GM19328 (cell line): ENCODE results near the gene SAMD4B.

Experiments used
- ATAC-seq: cut with Tn5 transposase; IDR thresholded peaks from one replicate; pipeline ENCODE4 v1.9.1; 2021; ENCODE audit warnings: mild to moderate bottlenecking, moderate library complexity; ENCODE audit not compliant: unreplicated experiment

SAMD4B gene

DNA sequence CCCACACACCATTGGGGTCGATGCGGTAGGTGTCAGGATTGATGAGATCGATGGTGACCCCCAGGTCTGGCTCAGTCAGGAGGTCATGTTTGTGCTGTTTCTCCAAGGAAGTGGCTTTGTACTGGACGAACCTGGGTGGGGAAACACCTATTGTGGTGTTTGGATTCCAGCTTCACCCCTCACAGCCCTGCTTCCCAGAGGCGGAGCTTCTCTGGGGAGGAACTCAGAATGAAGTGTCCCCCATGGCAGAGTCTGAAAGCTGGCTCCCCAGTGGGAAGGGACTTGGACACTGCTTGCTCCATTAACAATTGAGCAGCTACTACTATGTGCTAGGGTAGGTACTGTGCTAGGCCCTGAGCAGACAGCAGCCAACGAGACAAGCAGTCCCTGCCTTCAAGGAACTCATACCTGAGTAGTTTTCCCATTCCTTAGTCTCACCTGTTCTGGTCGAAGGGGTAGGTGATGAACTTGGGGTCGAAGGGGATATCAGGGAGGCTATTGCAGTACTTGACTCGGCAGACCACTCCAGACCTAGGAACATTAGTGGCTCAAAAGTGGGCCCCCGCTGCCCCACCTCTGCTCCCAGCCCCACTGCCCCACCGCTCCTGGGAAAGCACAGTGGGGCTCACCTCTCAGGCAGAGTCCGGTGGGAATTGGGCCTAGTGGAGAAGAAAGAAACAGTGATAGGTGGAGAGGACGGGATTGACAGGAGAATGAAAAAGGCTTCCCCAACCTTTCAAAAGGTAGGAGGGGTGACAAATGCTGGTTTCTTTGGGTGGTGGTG lies 47.6 kb downstream of the SAMD4B start:
- no peak for ATAC-seq

DNA sequence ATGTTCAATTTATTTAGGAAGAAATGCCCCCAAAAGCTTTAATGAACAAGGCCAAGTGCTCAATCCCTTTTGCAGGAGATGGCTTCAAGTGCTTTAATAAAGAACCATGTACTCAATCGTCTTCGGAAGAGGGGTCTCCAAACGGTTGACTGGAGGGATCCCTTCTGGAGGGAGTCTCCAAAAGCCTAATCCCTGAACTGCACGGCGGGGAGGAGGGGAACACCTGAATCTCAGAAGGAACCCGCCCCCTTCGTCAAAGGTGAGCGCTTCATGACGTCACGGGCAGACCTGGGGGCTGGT lies 48.2 kb downstream of the SAMD4B start:
- no peak for ATAC-seq

GRCh38 chr19:39390751-39391437 lies 48.7 kb downstream of the SAMD4B start, which contains the start of the genes MED29 and PAF1:
MED29 (plus strand) TSS chr19:39391378; CDS start chr19:39391423, 45 bp downstream.
PAF1 (minus strand) TSS chr19:39391106; CDS start chr19:39390864, 242 bp downstream.
- ATAC-seq: peak; percentile 84

DNA sequence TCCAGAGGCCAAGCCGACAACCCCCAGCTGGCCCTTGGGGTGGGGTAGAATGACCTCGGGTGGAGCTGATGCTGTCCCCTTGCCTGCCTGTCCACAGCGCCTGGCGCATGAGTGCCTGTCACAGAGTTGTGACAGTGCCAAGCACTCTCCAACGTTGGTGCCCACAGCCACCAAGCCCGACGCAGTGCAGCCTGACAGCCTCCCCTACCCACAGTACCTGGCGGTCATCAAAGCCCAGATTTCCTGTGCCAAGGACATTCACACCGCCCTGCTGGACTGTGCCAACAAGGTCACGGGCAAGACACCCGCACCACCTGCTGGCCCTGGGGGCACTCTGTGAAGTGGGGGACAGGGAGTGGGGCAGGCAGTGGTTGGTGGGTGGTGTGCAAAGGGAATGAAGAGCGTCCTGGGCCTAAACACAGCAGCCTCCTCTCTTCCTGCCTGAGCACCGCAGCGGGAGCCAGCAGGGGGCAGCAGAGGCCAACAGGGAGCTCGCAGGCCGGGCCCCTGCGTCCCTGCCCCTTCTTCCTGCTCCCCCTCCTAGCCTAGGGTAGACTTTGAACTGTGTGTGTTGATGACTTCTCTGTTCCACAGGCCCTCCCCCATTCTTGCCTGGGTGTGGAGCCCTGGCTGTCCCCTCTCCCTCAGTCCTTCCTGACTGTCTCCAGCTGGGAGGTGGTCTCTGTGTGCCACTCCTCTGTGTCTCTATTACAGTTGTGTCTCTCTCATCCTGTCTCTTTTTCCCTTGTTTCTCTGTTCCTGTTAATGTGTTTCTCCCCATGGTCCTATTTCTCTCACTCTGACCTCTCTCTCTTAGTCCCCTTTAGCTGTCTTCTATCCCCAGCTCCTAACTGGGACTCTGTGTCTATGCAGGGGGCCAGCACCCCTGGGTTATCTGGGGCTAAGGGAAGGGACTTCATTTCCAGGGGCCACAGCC lies 55.4 kb downstream of the SAMD4B start:
- no peak for ATAC-seq

GRCh38 chr19:39398297-39398864 lies 56.2 kb downstream of the SAMD4B start:
- ATAC-seq: no peak

- ATAC-seq: no peak
Measured at GRCh38 chr19:39399668-39400050, 57.4 kb downstream of the SAMD4B start.

DNA sequence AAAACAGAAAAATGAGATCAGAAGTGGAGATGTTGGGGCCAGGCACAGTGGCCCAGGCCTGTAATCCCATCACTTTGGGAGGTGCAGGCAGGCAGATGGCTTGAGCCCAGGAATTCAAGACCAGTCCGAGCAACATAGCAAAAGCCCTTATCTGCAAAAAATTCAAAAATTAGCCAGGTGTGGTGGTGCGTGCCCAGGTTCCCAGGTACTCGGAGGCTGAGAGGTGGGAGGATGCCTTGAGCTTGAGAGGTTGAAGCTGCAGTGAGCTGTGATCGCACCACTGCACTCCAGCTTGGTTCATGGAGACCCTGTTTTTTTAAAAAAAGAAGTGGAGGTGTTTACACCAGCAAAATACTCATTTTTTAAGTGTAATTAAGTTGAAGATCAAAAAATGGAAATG lies 57.8 kb downstream of the SAMD4B start:
- no peak for ATAC-seq

- no peak for ATAC-seq
Measured at GRCh38 chr19:39401070-39401548, 58.9 kb downstream of the SAMD4B start.

DNA sequence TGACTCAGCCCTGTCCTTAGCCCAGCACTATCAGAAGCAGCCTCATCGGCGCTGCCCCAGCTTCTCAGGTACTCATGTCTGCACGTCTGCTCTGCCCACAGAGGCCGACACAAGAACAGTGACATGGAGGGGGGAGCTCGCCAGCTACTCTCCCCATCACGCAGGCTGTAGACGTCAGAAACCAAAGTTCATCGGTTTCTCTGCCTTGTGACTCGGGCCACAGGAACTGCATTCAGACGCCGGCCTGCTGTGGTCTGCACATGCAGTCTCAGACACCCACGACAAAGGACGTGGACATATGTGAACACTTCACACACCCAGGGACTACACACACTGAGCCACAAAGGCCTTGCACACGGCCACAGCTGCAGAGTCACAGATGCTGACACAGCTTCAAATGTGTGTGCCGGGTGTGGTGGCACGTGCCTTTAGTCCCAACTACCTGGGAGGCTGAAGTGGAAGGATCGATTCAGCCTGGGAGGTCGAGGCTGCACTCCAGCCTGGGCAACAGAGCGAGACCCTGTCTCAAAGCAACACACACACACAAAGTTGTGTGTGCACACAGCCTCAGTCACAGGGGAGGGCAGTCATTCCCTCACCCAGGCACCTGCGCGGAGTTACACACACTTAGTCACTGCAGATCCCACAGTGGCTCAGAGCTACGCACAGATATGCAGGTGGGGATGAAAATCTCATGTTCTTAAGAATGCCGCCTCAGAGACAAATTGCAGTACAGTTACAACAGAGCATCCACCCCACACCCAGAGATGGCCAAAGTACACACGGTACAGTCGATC lies 59.5 kb downstream of the SAMD4B start:
- ATAC-seq: no peak

GRCh38 chr19:39402346-39403300 lies 60.4 kb downstream of the SAMD4B start:
- ATAC-seq: no peak

DNA sequence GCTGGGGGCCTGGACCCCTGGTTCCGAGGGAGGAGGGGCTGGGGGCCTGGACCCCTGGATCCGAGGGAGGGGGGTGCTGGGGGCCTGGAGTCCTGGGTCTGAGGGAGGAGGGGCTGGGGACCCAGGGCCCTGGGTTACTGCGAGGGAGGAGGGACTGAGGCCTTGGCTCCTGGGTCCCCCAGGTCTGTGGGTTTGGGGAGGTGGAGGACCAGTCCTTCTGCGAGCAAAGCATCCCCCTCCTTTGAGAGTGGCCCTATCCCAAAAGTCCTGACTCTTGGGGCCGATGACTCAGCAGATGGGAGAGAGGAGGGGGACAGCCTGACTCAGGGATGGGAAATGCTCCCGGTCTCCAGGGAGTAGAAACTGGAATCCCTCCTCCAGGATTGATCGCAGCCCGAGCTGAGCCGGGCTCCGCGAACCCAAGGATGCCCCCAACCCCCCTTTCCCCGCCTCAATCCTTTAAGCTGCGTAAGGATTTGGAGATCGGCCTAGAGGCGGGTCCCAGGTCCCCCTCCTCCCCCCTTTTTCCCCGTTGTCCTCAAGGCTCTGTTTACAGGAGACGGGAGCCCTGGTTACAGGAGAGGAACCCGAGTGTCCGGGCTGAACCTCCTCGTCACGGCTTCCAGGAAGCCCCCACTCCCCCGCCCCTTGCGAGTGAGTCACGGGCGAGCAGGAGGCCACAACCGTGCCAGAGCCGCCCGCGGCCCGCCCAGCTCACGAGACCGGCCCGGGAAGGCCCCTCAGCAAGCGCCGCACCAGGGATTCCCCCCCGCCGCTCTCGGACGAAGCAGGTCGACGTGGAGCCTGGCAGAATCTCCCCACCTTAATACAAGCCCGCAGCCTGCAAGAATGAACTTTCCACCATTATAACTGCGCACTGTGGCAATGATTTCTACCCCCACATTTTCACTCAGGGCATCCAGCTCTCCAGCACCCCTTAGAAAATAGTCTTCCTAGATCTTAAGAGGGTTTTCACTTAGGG lies 61.4 kb downstream of the SAMD4B start:
- ATAC-seq: no peak

DNA sequence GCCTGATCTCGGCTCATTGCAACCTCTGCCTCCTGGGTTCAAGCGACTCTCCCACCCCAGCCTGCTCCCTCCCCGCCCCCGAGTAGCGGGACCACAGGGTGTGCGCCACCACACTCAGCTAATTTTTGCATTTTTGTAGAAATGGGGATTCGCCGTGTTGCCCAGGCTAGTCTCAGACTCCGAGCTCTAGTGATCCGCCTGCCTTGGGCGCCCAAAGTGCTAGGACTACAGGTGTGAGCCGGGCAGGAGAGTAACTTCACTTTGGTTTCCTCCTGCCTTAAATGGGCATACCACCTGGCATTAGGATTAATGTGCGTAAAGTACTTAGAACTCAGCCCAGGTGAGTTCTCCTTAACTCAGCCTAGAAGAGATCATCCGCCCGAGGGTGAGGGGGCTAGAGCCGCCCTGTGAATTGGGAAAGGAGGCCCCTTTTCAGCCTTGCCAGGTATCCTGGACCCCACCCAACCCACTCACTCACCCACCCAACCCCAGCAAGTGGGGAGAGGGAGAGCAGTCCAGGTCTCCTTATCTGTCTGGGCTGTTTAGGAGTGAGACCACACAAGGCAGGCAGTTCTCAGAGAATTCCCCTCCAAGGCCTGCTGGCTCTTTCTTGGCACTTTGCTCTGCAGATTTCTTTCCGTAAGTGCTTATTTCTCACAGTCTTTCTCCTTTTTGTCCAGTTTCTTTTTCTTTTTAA lies 63.2 kb downstream of the SAMD4B start:
- ATAC-seq: no peak

DNA sequence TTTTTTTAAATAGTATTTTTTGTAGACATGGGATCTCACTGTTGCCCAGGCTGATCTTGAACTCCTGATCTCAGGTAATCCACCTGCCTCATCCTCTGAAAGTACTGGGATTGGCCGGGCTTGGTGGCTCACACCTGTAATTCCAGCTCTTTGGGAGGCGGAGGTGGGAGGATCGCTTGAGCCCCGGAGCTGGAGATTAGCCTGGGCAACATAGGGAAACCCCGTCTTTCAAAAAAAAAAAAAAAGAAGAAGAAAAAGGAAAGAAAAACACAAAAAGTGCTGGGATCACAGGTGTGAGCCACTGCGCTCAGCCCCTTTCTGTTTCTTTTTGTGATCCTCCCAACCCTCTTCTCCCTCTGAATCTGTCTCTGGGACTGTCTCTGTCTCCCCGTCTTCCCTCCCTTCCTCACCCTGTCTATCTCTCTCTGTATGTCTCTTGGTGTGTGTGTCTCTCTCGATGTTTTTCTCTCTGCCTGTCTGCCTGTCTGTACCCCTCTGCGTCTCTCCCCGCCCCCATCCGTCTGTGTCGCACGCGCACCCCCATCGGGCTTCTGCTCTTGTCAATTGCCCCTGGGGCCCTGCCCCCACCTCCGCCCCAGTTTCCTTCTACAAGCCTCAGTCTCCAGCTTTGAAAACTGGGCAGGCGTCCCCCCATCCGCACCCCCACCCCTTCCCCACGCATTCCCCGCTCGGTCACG lies 63.9 kb downstream of the SAMD4B start:
- no peak for ATAC-seq

- ATAC-seq: no peak
Measured at GRCh38 chr19:39406656-39407409, 64.6 kb downstream of the SAMD4B start, which contains the start of gene ZFP36. ZFP36 (plus strand) TSS chr19:39406847; CDS start chr19:39406905, 58 bp downstream.

GRCh38 chr19:39407410-39407659 lies 65.1 kb downstream of the SAMD4B start:
- no peak for ATAC-seq
